Stimulated activated CD4-positive, alpha-beta T cell treated with anti-CD3 and anti-CD28 coated beads, TNF-alpha, amount 100 ng/mL, for 4 hours (primary cell): ENCODE results near the gene ZNF474.

ENCODE experiments used
- DNase-seq, 3 experiments: peaks; one replicate each; pipeline ENCODE4 v3.0.0-alpha.2; 2020; ENCODE audit warnings: low read depth in 3 of 3

ZNF474 gene

DNA sequence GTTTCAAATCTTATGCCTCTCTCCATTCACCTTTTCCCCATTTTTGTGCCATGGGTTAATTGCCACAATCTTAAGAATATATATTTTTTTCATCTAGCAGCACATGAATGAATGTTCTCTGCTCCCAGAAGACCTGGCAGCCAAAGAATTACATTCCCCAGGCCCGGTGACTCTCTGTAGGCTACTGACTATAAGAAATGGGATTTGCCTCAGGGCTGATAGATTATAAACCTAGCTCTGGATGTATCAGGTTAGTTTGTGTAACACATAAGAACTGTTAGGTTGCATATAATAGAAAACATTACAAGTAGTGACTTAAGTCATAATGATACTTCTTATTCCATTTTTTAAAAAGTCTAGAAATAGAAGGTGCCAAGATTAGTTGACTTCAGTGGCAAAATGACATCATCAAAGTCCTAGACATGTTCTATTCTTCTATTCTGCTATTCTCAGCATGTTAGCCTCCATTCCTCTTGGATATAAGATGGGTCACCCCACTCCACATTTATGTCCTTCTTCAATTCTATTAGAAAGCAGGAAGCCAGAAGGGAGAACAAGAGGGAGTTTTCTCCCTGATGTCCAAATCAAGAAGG lies 10.9 kb upstream of the ZNF474 start:
- DNase-seq, result no peak

DNA sequence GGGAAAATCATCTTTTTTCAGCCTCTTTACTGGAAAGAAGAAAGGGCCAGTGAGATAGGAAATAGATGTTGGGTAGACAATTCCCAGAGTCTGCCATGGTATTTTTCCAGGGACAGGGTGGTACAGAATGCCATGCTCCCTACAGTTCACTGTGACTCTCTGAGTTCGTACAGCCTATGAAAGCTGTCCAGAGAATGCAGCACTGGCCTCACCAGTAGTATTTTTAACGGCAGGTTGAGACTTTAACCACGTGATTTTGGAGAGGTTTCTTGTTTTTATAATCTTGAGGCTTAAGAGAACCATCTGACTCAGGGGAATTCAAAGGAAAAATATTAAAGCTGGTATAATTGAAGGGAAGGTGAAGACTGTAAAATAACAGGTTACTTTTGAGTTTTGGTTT lies 10.1 kb upstream of the ZNF474 start:
- DNase-seq, result no peak

DNA sequence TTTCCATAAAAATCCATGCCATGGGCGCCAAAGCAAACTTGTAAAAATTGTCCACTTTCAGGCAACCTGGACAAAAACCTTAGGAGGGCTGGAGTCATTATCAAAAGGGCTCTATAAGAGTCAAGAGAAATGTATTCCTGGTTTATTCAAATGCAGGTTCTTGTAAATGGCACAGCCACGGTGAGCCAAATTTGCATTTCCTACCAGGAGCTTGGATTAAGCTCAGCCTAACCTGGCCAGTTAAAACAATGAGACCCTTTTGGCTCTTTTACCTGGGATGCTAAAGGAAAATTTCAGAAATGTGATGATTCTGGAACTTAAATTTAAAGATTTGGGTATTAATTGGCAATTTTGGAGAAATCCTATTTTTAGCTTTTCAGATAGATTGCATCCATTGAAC lies 8.9 kb upstream of the ZNF474 start:
- no peak for DNase-seq

DNA sequence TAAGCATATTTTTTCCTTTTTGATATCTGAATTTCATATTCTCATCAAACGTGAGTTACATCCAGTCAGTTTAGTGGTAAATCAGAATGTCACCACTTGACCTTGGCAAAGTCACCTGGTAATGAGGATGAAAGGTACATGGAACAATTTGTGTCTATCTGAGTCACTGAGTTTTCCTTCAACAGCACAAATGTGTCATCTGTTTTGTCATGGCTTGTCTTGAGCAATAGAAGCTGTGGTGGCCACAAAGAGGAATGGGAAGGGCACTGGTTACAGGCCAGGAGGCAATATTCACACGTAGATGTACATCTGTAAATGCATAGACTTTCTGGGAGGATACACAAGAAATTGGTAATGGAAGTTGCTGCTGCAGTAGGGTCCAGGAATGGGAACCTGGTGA lies 8.4 kb upstream of the ZNF474 start:
- no peak for DNase-seq

DNA sequence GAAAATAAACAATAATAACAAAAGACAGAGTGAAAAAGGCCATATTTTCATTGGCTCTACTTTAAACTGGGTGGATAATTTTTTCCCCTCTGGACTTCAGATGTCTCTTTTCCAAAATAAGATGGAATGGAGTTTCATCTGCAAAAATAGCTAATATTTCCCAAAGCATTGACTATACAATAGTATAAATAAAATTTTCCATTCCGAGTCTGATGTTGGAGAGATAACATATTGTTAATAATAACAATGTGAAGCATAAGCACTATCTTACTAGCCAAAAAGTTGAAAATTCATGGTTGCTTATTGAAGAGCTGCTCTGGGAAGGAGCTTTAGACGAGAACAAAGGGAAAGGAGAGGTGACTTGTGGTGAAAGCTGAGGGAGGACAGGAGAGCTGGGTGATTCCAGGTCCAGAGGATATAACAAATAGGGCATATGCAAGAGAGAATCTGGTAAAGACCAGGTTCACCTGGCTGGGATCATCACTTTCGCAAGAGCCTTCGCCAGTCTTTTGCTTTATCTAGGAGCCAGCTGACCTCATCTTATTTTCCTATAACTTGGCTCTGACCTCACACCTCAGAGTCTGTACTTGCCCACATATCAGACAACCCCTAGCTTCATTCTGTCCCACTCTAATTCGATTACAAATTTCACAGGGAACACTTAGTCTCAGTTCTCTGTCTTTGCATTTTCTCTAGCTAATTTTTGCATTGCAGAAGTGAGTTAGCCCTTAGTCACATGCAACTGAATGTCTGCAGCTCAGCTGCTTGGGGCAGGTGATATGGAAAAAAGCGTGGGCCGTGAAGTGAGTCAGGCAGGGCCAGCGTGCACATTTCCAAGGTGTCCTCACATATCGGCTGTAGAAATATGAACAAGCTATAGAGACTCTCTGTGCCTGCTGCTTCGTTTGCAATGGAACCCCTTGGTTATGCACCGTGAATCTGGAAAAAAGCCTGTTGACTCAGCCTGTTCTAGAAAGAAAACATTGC lies 7.6 kb upstream of the ZNF474 start:
- DNase-seq, result no peak

DNA sequence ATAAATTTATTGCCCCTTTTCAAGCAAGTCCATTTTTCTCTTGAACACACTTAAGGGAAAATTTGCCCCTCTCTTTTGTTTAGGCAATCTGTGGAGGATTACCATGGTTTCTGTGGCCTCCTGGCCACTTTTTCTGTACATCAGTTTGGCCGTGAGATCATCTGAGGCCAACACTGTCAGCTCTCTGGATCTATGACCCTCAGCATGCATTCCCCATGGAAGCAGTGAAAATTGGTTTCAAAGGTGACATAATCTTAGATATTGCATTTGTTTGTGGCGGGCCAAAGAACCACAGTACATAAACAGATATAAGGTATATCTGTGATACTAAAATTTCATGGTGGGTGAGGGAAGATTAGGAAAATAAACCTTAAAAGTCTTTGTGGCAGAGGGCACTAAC lies 4.6 kb upstream of the ZNF474 start:
- no peak for DNase-seq

DNA sequence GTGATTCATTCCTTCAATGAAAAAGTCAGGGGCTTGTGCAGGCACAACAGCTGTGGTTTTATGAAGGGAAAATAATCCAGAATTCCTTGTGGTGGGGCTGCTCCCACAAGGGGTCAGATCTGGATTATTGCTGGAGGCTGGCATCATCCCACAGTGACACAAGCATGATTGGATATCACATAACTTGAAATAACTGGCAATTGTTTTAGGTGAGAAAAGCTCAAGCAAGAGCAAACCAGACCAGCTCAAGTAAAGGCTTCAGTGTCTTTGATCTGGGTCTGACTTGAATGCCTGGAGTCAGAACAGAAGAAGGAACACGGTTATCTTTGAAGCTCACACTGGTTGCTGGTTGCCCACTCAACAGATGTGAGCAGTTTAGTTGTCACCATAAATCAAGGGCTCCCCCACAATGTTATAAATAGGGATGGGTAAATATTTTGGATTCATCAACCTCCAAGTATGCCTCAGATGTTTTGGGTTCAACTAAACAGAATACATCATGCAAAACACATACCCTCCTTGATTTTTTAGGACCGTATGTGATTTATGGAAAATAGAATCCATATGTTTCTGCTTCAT lies 3.1 kb upstream of the ZNF474 start:
- DNase-seq, result no peak

DNA sequence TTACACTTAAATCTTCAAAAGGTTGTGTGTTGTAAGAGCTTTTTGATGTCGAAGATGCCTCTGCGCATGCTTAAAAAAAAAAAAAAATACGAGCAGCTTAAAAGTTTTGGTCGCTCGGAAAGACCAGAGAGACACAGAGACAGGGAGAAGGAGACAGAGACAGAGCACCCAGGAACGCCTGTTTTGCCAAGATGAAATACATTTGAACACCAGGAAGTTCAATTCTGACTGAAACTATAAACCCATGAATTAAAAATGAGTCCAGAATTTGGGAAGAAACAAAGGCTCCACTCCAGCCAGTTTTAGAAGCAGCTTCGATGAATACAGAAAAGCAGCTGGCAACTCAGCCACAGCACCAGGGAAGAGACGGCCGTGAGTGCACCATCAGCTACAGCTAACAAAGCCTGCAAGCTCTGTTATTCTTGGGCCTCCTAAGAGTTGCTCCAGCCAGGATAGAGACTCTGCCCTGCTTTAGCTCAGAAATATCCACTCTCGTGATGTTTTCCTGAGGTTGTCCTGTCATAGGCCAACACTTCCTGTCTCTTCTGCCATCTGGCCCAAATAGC lies 2.5 kb upstream of the ZNF474 start:
- DNase-seq, result no peak

DNA sequence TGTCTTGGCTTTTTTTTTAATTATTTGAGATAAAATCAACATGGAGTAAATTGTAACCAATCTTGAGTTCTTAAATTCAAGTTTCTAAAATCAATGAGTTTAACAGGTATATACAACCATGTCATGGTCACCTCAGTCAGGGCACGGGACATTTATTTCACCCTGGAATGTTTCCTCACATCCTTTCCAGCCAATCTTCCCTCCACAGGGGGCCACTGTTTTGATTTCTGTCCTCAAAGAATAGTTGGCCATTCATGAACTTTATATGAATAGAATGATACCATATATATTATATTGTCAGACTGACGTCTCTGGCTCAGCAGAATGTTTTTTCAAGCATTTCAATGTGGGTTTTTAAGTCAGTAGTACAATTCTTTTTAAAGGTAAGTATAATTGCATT lies 806 bp downstream of the ZNF474 start:
- no peak for DNase-seq

DNA sequence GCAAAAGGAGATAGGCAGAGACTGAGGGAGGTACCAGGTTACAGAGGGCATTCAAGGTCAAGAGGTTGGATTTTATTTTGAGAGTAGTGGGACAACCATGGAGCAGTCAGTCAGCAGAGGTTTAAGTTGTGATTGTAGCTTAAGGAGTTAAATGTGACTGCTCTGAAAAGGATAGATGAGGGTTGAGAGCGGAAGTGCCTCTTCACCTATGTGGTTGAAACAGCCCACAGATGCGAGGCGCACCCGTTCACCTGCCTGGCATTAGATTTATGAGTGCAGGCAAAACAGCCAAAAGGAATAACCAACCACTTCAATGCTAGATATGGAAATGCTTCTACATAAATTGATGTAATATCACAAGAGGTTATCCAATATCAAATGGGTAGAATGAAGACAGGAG lies 8.4 kb downstream of the ZNF474 start:
- no peak for DNase-seq

DNA sequence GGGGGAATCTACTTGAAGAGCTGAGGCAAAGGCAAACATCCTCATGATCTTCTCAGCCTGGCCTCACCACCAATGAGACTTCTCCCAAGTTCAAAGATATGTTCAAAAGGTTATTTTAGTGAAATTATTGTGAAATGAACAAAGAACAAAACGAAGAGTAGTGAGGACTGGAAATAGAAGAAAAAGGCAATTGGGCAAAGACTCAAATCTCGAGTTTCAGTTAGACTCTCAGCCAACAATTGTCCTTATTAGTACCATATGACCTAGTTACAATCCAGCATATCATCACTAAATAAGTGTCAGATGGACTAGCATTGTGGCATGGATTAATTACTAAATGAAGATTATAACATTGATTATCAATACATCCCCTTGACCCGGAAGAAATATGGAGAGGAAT lies 9.0 kb downstream of the ZNF474 start:
- no peak for DNase-seq

DNA sequence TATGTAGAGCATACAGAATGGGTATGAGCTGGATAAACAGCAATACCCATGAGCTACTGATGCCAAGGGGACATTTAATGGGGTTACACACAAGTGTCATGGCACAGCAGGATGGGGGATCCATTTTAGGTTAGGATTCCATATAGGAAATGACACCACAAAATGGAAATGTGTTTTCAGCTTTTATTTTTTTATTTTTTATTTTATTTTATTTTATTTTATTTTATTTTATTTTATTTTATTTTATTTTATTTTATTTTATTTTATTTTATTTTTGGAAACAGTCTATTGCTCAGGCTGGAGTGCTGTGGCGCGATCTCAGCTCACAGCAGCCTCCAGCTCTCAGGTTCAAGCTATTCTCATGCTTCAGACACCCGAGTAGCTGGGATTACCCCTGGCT lies 11.6 kb downstream of the ZNF474 start:
- no peak for DNase-seq

DNA sequence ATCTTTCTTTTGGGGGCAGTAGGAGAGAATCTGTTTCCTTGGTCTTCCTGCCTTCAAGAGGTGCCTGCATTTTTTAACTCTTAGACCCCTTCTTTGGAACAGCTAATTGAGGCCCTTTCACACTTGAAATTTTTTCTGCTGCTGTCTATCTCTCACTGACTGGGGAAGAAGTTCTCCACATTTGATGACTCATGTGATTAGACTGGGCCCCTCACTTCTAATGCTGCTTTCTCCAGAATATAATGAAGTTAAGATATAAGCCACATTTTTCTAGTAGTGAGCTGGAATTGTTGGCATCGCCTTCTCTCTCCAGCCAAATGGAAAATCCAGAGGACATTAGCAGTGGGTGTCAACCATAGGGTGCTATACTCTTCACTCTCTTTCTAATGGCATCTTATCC lies 12.4 kb downstream of the ZNF474 start:
- DNase-seq, result no peak

DNA sequence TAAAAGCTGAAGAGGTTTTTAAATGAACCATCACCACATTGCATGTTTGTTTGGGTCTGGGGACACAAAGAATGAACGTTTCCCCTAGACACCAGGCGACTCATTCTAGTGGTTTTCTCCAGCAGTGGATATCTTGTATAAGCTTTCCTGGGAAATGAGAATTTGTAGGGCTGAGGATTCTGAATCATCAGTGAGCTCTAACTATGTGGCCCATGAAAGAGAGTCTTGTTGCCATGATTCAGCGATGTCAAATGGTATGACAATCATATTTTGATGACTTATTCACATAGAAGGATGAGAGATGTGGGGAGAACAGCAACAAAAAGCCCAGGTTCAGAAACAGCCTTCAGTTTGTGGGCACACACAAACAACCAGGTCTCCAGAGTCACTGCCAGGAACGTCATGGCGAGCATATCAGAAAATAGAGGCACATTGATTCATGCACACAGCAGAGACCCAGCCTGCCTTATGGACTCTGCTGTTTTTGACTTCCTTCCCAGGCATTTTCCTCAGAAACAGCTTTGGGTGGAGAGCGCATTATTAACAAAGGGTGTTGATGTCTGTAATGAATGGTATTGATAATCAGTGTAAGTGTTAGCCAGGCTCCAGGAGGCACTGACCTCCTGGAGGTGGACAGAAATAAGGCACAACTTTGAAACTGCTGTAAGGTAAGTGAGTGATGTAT lies 13.3 kb downstream of the ZNF474 start:
- DNase-seq, result no peak

DNA sequence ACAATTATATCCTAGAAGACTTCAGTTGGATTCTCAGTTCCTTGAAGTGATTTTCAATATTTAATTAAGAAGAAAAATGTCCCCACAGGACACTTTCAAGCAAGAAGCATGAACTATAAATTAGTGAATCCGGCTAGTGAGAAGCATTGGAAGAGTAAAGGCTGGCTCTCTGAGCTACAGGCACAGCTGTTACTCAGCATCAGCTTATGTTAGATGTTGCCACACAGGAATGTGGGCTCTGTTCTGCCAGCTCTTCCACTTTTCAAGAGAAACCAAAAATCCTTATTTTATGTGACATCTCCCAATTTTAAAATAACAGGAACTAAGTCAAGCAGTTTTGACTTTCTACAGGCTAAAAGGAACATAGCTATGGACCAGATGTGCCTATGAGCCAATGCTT lies 14.9 kb downstream of the ZNF474 start:
- no peak for DNase-seq

DNA sequence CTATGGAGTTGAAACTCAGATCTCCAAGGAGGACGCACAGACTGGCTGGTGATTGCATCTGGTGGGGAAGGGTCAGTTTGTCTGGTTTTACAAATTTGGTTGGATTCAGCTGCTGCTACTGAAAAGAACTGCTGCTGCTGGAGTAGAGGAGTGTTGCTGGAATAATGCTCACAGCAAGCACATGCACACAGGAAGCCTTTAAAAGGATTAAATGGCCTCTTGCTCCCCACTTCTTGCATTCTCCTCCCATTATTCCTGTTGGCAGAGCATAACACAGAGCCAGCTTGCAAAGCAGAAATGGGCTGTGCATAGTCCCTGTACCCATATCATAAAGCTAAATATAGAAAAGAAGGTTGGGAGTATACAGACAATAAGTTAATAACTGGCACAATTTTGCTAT lies 16.6 kb downstream of the ZNF474 start:
- no peak for DNase-seq

DNA sequence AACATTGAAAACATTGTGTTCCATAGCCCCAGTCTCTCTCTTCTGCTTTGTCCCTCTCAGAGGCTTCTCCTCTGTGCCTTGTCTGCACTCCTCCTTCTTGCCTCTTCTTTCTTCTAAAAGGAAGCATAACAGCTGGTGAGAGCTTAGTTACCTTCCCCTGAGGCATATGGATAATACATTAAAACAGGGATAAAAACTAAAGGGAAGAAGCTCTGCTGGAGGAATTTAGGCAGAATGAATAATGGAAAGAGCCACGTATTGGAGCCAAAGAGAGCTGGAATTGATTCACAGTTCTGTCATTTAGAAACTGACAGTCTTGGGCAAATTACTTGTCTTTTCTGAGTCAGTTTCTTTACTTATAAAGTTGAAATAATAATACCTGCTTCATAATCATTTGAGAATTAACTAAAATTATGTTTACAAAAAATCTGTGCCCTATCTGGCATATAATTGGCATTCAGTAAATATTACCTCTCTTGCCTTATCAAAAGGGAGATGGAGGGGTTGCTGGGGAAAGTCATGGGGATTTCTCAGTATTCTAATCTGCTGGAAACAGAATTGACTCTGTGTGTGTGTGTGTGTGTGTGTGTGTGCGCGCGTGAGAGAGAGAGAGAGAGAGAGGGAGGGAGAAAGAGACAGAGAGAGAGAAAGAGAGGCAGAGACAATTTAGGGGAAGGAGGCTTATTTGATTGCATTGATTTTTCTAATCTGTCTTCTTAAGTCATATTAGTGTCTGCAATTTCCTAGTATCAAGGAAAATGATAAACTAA lies 20.2 kb downstream of the ZNF474 start:
- no peak for DNase-seq

DNA sequence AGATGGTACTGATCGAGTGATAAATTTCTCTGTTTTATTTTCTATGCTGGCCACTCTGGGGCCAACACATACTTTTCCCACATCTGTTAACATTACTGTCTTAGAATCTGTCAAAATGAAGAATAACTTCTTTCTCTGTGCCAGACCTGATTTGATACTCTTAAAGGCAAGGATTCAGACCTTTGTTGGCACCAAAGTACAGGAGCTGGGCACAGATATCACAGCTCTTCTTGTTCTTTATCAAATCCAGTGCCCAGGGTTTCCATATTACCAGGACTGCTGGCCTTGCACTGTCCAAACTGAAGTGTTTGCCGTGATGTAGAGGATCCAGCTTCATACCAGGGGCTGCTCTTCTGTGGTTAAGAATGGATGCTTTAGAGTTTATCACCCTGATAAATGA lies 20.9 kb downstream of the ZNF474 start:
- no peak for DNase-seq

DNA sequence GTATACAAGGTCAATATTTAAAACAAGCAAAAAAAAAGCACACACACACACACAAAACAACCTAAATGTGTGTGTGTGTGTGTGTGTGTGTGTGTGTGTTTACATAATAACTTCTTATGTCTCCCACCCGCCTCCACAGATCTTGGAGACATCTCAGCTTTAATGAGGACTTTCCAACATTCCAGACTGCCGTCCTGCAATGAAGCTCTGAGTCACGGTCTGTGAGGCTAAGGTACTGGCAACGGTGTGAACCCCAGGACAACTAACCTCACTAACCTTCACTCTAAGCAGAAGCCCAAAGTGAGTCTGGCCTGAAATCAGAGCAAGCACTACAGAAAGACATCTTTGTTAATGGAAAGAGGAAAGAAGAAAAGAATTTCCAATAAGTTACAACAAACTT lies 22.3 kb downstream of the ZNF474 start:
- no peak for DNase-seq

DNA sequence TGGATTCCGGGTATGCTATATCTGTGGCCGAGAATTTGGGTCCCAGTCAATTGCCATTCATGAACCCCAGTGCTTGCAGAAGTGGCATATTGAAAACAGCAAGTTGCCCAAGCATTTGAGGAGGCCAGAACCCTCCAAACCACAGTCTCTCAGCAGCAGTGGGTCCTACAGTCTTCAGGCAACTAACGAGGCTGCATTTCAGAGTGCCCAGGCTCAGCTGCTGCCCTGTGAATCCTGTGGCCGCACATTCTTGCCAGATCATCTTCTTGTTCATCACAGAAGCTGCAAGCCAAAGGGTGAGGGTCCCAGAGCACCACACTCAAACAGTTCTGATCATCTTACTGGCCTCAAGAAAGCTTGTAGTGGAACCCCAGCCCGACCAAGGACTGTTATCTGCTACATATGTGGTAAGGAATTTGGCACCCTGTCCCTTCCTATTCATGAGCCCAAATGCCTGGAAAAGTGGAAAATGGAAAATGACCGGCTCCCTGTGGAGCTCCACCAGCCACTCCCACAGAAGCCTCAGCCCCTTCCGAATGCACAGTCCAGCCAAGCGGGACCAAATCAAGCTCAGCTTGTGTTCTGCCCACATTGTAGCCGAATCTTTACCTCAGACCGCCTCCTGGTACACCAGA lies 23.0 kb downstream of the ZNF474 start:
- no peak for DNase-seq

DNA sequence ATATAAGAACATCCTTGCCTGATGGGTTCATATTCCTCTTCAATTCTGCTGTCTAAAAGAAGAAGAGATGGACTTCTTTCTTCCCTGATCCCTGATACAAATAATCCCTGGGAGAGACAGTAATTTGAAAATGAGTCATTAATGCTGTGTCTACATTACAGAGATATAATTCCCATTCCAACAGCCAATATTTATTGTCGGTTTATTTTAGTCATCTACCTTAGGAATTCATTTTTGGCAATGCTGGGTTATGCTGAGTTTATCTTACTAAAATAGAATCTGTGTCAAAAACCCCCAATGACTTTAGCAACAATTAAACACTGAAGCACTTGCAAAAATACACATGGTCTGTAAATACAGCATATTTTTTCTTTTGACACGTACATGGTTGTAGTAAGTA lies 23.9 kb downstream of the ZNF474 start:
- no peak for DNase-seq
